SKM-1 (cell line): ENCODE measurements around the gene OCA2.

Source experiments
- DNase-seq: peaks from one replicate; lab custom pipeline; 2025; ENCODE audit not compliant: unreplicated experiment; lab: John Stamatoyannopoulos, UW

The OCA2 gene

GRCh38 chr15:28004143-28005003 lies 94.7 kb downstream of the OCA2 start:
- DNase-seq: no peak

- DNase-seq: no peak
Observed at GRCh38 chr15:28003302-28004037, 95.6 kb downstream of the OCA2 start.

- DNase-seq: no peak
Observed at GRCh38 chr15:28002867-28003266, 96.2 kb downstream of the OCA2 start.

- DNase-seq: no peak
Observed at GRCh38 chr15:28002136-28002861, 96.8 kb downstream of the OCA2 start.

- no peak for DNase-seq
Observed at GRCh38 chr15:28001641-28002040, 97.5 kb downstream of the OCA2 start.

- DNase-seq: no peak
Observed at GRCh38 chr15:27993996-27994780, 104.9 kb downstream of the OCA2 start.

GRCh38 chr15:27993544-27993943 lies 105.6 kb downstream of the OCA2 start:
- DNase-seq: no peak

GRCh38 chr15:27990521-27991515 lies 108.3 kb downstream of the OCA2 start:
- DNase-seq: no peak

- no peak for DNase-seq
Observed at GRCh38 chr15:27989838-27990237, 109.3 kb downstream of the OCA2 start.

GRCh38 chr15:27989427-27989826 lies 109.7 kb downstream of the OCA2 start:
- no peak for DNase-seq

GRCh38 chr15:27985099-27985498 lies 114.0 kb downstream of the OCA2 start:
- no peak for DNase-seq

- DNase-seq: no peak
Observed at GRCh38 chr15:27983496-27983895, 115.6 kb downstream of the OCA2 start.

GRCh38 chr15:27977696-27978095 lies 121.4 kb downstream of the OCA2 start:
- DNase-seq: no peak

- DNase-seq: no peak
Observed at GRCh38 chr15:27973886-27974285, 125.2 kb downstream of the OCA2 start.

- DNase-seq: no peak
Observed at GRCh38 chr15:27970661-27971392, 128.3 kb downstream of the OCA2 start.

GRCh38 chr15:27967541-27967940 lies 131.6 kb downstream of the OCA2 start:
- DNase-seq: no peak

- DNase-seq: no peak
Observed at GRCh38 chr15:27965546-27965945, 133.6 kb downstream of the OCA2 start.

- DNase-seq: no peak
Observed at GRCh38 chr15:27961801-27962200, 137.3 kb downstream of the OCA2 start.
